ENCODE results near the gene FOXP1. TPM values are rescaled to one million over a fixed set of nuclear protein-coding genes. Genes with fewer than 3 reads are reported as not detected.

FOXP1 gene
- total RNA-seq, 1 donor: 55.7 TPM

GRCh38 chr3:71304684-71305083, 278.8 kb downstream of the FOXP1 start:
- peak; percentile 50 for DNase-seq (ENCODE audit: low read depth)
- TF ChIP-seq CTCF (IDR thresholded peaks at IDR 0.05; ENCODE audit: insufficient read depth, low read depth, low read length): peak; percentile 38
- H3K4me3 ChIP-seq (ENCODE audit: low read depth, low read length): no peak overlapping the region

GRCh38 chr3:71304247-71304646, 279.3 kb downstream of the FOXP1 start:
- H3K4me3 ChIP-seq (ENCODE audit: low read depth, low read length): no peak overlapping the region
- no peak for TF ChIP-seq CTCF (IDR thresholded peaks at IDR 0.05; ENCODE audit: insufficient read depth, low read depth, low read length)
- no peak for DNase-seq (ENCODE audit: low read depth)

GRCh38 chr3:71303627-71304200, 279.8 kb downstream of the FOXP1 start:
- no peak for TF ChIP-seq CTCF (IDR thresholded peaks at IDR 0.05; ENCODE audit: insufficient read depth, low read depth, low read length)
- H3K4me3 ChIP-seq (ENCODE audit: low read depth, low read length): no peak overlapping the region
- no peak for DNase-seq (ENCODE audit: low read depth)

GRCh38 chr3:71302604-71303003, 280.9 kb downstream of the FOXP1 start:
- no peak for DNase-seq (ENCODE audit: low read depth)
- H3K4me3 ChIP-seq (ENCODE audit: low read depth, low read length): no peak overlapping the region
- TF ChIP-seq CTCF (IDR thresholded peaks at IDR 0.05; ENCODE audit: insufficient read depth, low read depth, low read length): no peak

GRCh38 chr3:71300951-71301393, 282.6 kb downstream of the FOXP1 start:
- no peak overlapping the region for H3K4me3 ChIP-seq (ENCODE audit: low read depth, low read length)
- no peak for DNase-seq (ENCODE audit: low read depth)
- TF ChIP-seq CTCF (IDR thresholded peaks at IDR 0.05; ENCODE audit: insufficient read depth, low read depth, low read length): no peak

GRCh38 chr3:71299160-71299559, 284.4 kb downstream of the FOXP1 start:
- no peak overlapping the region for H3K4me3 ChIP-seq (ENCODE audit: low read depth, low read length)
- no peak for TF ChIP-seq CTCF (IDR thresholded peaks at IDR 0.05; ENCODE audit: insufficient read depth, low read depth, low read length)
- no peak for DNase-seq (ENCODE audit: low read depth)

GRCh38 chr3:71294919-71295318, 288.6 kb downstream of the FOXP1 start:
- TF ChIP-seq CTCF (IDR thresholded peaks at IDR 0.05; ENCODE audit: insufficient read depth, low read depth, low read length): no peak
- no peak overlapping the region for H3K4me3 ChIP-seq (ENCODE audit: low read depth, low read length)
- no peak for DNase-seq (ENCODE audit: low read depth)
